HUES64 (cell line): ENCODE measurements around the gene SHE.
"Not testable (repeated sequence)": the region's sequence is repeated elsewhere in the genome, so short reads cannot be mapped to it uniquely, and the experiment has no call there.

Experiments used
- H3K27ac ChIP-seq: 2 replicates; pipeline ENCODE4 v1.7.0; 2013; ENCODE audit warnings: low read depth, low read length, inconsistent platforms
- H3K27me3 ChIP-seq: 2 replicates; pipeline ENCODE4 v1.6.1; 2013; ENCODE audit warnings: mild to moderate bottlenecking, low read length; ENCODE audit not compliant: insufficient read depth
- H3K36me3 ChIP-seq: 2 replicates; pipeline ENCODE4 v1.6.1; 2013; ENCODE audit warnings: mild to moderate bottlenecking, low read length; ENCODE audit not compliant: insufficient read depth
- H3K4me1 ChIP-seq: 2 replicates; pipeline ENCODE4 v1.6.1; 2013; ENCODE audit warnings: mild to moderate bottlenecking, low read length, moderate library complexity; ENCODE audit not compliant: insufficient read depth
- H3K4me3 ChIP-seq: 2 replicates; pipeline ENCODE4 v1.5.1; 2013; ENCODE audit warnings: mild to moderate bottlenecking, low read length, moderate library complexity
- H3K9ac ChIP-seq: 2 replicates; pipeline ENCODE4 v1.6.1; 2013; ENCODE audit warnings: mild to moderate bottlenecking, low read depth, low read length
- H3K9me3 ChIP-seq: 2 replicates; pipeline ENCODE4 v1.6.1; 2013; ENCODE audit warnings: low read depth, low read length; ENCODE audit not compliant: insufficient read depth
- WGBS: fragments of 150-250, 120-280 bp; methylation state at CpG from one replicate; pipeline ENCODE4 v1.1.7; 2013; ENCODE audit warnings: missing lambda C conversion rate; 5-methylcytosine and 5-hydroxymethylcytosine counted together

The SHE gene

GRCh38 chr1:154536570-154536969 lies 34.4 kb upstream of the SHE start:
- 91% methylated on average over 7 of the region's 7 CpGs for WGBS
- no peaks in the 10 kb centered on the region for H3K27me3 ChIP-seq
- H3K9ac ChIP-seq = no peak overlapping the region
- no peak overlapping the region for H3K4me3 ChIP-seq
- no peak overlapping the region for H3K27ac ChIP-seq
- H3K9me3 ChIP-seq = no peaks in the 10 kb centered on the region
- H3K36me3 ChIP-seq = no peaks in the 10 kb centered on the region
- no peaks in the 10 kb centered on the region for H3K4me1 ChIP-seq

- H3K4me1 ChIP-seq = no peaks in the 10 kb centered on the region
- no peaks in the 10 kb centered on the region for H3K36me3 ChIP-seq
- H3K9me3 ChIP-seq = no peaks in the 10 kb centered on the region
- no peak overlapping the region for H3K27ac ChIP-seq
- no peak overlapping the region for H3K9ac ChIP-seq
- WGBS = 50% methylated on average over 11 of the region's 11 CpGs
- no peaks in the 10 kb centered on the region for H3K27me3 ChIP-seq
- no peak overlapping the region for H3K4me3 ChIP-seq
Measured at GRCh38 chr1:154533952-154534844, 32.0 kb upstream of the SHE start.

- not testable (repeated sequence) for H3K27me3 ChIP-seq, H3K9me3 ChIP-seq, H3K9ac ChIP-seq, H3K27ac ChIP-seq, H3K4me3 ChIP-seq, H3K4me1 ChIP-seq, H3K36me3 ChIP-seq
- WGBS = 96% methylated on average over 13 of the region's 13 CpGs
Measured at GRCh38 chr1:154531950-154532349, 29.7 kb upstream of the SHE start.

GRCh38 chr1:154529308-154529707 lies 27.1 kb upstream of the SHE start:
- H3K9me3 ChIP-seq = no peaks in the 10 kb centered on the region
- no peak overlapping the region for H3K27ac ChIP-seq
- WGBS = 100% methylated on average over 5 of the region's 6 CpGs
- H3K36me3 ChIP-seq = no peaks in the 10 kb centered on the region
- no peaks in the 10 kb centered on the region for H3K27me3 ChIP-seq
- no peak overlapping the region for H3K4me3 ChIP-seq
- no peak overlapping the region for H3K9ac ChIP-seq
- H3K4me1 ChIP-seq = no peaks in the 10 kb centered on the region

- no peak overlapping the region for H3K4me3 ChIP-seq
- no peaks in the 10 kb centered on the region for H3K4me1 ChIP-seq
- no peak overlapping the region for H3K9ac ChIP-seq
- H3K27me3 ChIP-seq = no peaks in the 10 kb centered on the region
- 80% methylated on average over 6 of the region's 6 CpGs for WGBS
- no peaks in the 10 kb centered on the region for H3K9me3 ChIP-seq
- no peaks in the 10 kb centered on the region for H3K36me3 ChIP-seq
- no peak overlapping the region for H3K27ac ChIP-seq
Measured at GRCh38 chr1:154527192-154527591, 25.0 kb upstream of the SHE start.

GRCh38 chr1:154524881-154525280 lies 22.7 kb upstream of the SHE start:
- Histone ChIP-seq H3K9ac (no peak overlapping the region), H3K9me3 (no peaks in the 10 kb centered on the region), H3K4me3 (no peak overlapping the region), H3K27me3 (no peaks in the 10 kb centered on the region), H3K36me3 (no peaks in the 10 kb centered on the region), H3K27ac (no peak overlapping the region), H3K4me1 (no peaks in the 10 kb centered on the region)

- H3K27ac ChIP-seq = no peak overlapping the region
- H3K27me3 ChIP-seq = no peaks in the 10 kb centered on the region
- H3K4me1 ChIP-seq = no peaks in the 10 kb centered on the region
- H3K9ac ChIP-seq = no peak overlapping the region
- no peaks in the 10 kb centered on the region for H3K9me3 ChIP-seq
- H3K4me3 ChIP-seq = no peak overlapping the region
- no peaks in the 10 kb centered on the region for H3K36me3 ChIP-seq
- 82% methylated on average over 3 of the region's 3 CpGs for WGBS
Measured at GRCh38 chr1:154521695-154522094, 19.5 kb upstream of the SHE start.

- Histone ChIP-seq H3K9me3 (no peaks in the 10 kb centered on the region), H3K4me3 (no peak overlapping the region), H3K36me3 (no peaks in the 10 kb centered on the region), H3K9ac (no peak overlapping the region), H3K27ac (no peak overlapping the region), H3K4me1 (no peaks in the 10 kb centered on the region), H3K27me3 (no peaks in the 10 kb centered on the region)
- over 99% methylated on average over 3 of the region's 3 CpGs for WGBS
Measured at GRCh38 chr1:154520333-154520732, 18.1 kb upstream of the SHE start.

GRCh38 chr1:154519591-154519991 lies 17.4 kb upstream of the SHE start:
- Histone ChIP-seq H3K4me1 (no peaks in the 10 kb centered on the region), H3K9ac (no peak overlapping the region), H3K36me3 (no peaks in the 10 kb centered on the region), H3K27ac (no peak overlapping the region), H3K4me3 (no peak overlapping the region), H3K9me3 (no peaks in the 10 kb centered on the region), H3K27me3 (no peaks in the 10 kb centered on the region)
- WGBS = 74% methylated on average over 8 of the region's 9 CpGs

- no peak overlapping the region for H3K27ac ChIP-seq
- no peaks in the 10 kb centered on the region for H3K4me1 ChIP-seq
Measured at GRCh38 chr1:154517661-154518060, 15.4 kb upstream of the SHE start.

GRCh38 chr1:154514066-154514553 lies 11.9 kb upstream of the SHE start:
- 94% methylated on average over 7 of the region's 7 CpGs for WGBS
- Histone ChIP-seq H3K4me3 (no peak overlapping the region), H3K27ac (no peak overlapping the region), H3K9me3 (no peaks in the 10 kb centered on the region), H3K27me3 (0 out of 2 replicates have a peak, but pooled peaks cover 3% of the 10 kb centered on the region), H3K9ac (no peak overlapping the region), H3K36me3 (no peaks in the 10 kb centered on the region), H3K4me1 (no peaks in the 10 kb centered on the region)

More at GRCh38 chr1:154517661-154518060, 15.4 kb upstream of the SHE start:
- WGBS = 96% methylated on average over 11 of the region's 11 CpGs
- Histone ChIP-seq H3K36me3 (no peaks in the 10 kb centered on the region), H3K4me3 (no peak overlapping the region), H3K9me3 (no peaks in the 10 kb centered on the region), H3K9ac (no peak overlapping the region), H3K27me3 (no peaks in the 10 kb centered on the region)
